GM21447 (cell line): ENCODE measurements around the gene SRR.

ENCODE experiments used
- ATAC-seq: cut with Tn5 transposase; IDR thresholded peaks from one replicate; pipeline ENCODE4 v1.9.1; 2021; ENCODE audit not compliant: unreplicated experiment

The SRR gene

DNA sequence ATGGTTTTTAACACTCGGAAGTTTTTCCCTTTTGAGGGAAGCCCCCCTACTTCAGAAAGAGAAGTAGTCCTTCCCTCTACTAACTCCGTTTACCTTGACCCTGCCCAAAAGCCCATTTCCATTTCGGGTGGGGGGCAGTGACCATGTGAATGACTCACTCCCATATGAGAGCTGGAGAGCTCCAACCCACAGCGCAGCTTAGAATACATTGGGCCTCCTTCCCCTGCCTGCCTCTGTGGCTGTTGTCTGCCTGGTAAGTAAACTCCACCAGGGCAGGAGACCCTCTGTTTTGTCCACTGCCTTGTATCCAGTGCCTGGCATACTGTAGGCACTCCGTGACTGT, 34.5 kb downstream of the SRR start:
- ATAC-seq = no peak

DNA sequence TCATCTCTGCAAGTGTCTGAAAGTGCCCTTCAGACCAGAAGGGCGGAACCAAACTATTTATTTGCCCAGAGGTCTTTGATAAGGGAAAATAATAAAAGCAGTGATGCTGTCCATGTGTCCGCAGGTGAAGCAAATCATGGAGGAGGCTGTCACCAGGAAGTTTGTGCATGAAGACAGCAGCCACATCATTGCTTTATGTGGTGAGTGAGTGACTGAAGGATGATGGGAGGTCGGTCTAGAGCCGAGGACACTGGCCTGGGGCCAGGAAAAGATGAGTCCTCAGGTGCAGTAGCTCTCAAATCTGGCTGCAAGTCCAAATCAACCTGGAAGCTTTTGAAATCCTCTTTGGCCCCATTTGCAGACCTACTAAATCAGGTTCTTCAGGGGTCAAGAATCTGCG, 39.7 kb downstream of the SRR start:
- no peak for ATAC-seq

GRCh38 chr17:2344528-2344927, 40.8 kb downstream of the SRR start:
- ATAC-seq = no peak

GRCh38 chr17:2346475-2346874, 42.7 kb downstream of the SRR start:
- ATAC-seq = no peak

DNA sequence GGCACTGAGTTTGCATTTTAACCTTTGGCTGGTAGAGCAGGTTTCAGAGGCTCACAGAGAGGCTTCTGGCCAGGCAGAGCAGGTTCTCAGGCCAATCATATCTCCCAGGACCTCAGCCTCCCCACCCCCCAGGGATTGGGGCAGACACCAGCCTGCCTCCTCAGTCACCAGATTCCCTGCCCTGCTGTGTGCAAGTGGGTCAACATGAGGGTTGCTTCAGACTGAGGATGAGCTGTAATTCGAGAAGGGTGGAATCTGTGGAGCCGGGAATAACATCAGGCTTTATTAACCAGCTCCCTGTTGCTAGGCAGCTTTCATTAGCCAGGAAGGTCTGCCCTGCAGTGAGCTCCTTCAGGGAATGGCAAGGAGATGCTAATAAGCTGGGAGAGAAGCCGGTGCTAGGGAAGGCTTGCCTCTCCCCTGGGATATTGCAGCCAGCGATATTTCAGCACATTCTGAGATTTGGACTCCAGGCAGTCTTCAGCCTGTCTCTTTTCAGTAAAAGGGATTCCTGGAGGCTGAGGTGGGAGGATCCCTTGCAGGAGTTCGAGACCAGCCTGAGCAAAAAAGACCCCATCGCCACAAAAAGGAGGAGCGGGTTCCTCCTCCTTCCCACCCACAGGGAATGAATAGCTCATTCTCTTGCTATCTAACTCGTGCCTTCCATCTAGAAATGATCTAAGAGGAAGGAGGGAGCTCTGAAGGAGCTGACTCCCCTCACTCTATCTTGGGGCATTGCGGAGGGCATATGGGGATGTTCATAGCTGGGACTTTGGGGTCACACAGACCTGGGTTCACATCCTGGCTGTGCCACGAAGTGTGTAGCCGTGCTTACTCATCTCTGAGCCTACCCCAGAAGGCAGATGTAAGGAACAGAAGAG, 44.3 kb downstream of the SRR start:
- ATAC-seq = no peak

GRCh38 chr17:2351269-2351668, 47.5 kb downstream of the SRR start:
- ATAC-seq = no peak

DNA sequence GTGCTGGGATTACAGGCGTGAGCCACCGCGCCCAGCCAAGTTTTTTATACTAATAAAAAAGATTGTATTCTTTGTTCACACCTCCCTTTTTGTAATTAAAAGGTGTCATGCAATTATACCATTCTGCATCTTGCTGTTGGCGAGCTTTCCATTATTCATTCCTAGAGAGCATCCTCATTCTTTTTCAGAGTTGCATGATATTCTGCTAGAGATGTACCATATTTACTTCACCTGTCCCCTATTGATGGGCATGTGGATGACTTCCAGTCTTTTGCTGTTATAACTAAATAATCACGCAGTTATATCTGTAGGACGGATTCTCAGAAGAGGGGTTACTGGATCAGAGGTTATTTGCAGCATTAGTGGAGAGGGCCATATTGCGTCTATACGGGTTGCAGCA, 50.6 kb downstream of the SRR start:
- ATAC-seq = no peak

DNA sequence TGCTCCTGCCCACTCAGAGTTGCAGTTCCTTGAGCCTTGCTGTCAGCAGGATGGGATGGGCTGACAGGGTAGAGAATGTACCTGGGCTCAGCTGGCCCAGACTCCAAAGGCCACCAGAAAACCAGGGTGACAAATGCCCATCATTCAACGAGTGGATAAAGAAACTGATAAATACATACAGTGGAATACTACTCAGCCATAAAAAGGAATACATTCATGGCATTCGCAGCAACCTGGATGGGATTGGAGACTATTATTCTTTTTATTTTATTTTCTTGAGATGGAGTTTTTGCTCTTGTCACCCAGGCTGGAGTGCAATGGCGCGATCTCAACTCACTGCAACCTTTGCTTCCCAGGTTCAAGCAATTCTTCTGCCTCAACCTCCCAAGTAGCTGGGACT, 53.5 kb downstream of the SRR start:
- no peak for ATAC-seq

DNA sequence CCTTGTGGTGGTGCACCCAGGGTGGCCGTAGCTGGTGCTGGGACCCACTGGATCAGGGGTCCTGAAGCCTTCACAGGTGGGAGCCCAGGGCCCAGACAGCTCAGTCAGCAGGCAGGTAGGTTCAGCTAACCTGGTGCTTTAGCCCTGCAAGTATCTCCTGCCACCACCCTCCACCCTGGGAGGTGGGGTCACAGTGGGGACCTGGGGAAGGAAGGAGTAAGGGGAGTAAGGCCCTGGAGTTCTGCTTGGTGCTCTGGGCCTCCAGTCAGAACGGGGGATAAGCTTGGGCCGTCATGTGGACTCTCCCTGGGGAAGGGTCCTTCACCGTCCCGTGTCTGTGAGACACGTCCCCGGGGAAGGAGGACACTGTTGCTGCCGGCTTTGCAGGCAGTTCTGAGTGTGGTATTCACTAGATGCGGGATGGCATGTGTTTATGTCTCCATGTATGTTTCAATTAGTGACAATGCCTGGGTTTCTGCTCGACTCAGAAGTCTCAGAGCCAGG, 54.2 kb downstream of the SRR start:
- ATAC-seq = no peak

- no peak for ATAC-seq
Observed at GRCh38 chr17:2361010-2361760, 57.4 kb downstream of the SRR start.

DNA sequence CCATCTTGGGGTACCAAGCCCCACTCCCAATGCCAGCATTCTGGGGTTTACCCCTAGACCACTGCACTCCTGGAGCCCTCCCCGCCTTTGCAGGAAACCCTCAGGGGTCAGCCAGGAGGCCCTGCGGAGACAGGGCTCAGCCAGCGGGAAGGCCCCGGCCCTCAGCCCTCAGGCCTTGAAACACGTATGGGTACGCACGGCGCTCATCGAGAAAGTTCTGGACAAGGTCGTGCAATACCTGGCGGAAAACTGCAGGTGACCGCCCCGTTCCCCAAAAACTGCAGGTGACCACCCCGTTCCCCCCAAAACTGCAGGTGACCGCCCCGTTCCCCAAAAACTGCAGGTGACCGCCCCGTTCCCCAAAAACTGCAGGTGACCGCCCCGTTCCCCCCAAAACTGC, 58.3 kb downstream of the SRR start:
- ATAC-seq = no peak

GRCh38 chr17:2362416-2362815, 58.7 kb downstream of the SRR start:
- no peak for ATAC-seq

- no peak for ATAC-seq
Observed at GRCh38 chr17:2362881-2363280, 59.1 kb downstream of the SRR start.

- no peak for ATAC-seq
Observed at GRCh38 chr17:2363318-2363717, 59.6 kb downstream of the SRR start.

DNA sequence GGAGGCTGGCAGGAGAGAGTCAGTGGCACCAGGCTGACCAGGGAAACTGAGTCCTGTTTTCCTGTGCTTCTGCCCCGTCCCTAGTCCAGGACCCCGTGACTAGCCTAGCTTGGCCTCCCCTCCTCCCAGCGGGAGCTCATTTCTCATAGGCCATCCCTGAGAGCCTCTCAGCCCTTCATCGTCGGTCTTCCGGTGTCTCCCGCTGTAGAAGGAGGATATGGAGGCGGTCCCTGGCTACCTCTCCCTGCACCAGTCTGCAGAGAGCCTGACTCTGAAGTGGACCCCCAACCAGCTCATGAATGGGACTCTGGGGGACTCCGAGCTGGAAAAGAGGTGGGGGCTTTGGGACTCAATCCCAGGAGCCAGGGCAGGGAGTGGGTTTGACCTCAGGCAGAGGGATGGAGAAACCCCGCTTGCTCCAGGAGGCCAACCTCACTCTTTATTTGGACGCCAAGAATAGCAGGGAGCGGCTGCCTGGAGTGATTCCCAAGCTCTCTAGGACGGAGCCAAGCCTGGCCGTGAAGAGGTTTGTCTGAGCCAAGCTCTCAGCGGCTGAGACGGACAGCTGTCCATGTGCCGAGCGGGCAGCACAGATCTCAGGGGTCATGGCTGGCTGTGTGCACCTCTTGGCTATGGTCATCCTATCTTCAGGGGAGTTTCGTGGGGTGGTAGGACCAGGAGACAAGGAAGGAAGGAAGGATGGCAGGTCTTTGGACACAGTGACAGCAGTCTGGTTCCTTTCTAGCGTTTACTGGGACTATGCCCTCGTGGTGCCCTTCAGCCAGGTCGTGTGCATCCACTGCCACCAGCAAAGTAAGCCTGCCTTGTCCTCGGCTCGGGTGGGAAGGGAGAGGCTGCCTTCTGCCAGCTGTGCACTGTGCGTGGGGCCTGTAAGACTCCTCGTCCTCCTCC, 60.4 kb downstream of the SRR start:
- no peak for ATAC-seq

- ATAC-seq = no peak
Observed at GRCh38 chr17:2364763-2365116, 61.0 kb downstream of the SRR start.

- ATAC-seq = no peak
Observed at GRCh38 chr17:2365132-2365531, 61.4 kb downstream of the SRR start.

DNA sequence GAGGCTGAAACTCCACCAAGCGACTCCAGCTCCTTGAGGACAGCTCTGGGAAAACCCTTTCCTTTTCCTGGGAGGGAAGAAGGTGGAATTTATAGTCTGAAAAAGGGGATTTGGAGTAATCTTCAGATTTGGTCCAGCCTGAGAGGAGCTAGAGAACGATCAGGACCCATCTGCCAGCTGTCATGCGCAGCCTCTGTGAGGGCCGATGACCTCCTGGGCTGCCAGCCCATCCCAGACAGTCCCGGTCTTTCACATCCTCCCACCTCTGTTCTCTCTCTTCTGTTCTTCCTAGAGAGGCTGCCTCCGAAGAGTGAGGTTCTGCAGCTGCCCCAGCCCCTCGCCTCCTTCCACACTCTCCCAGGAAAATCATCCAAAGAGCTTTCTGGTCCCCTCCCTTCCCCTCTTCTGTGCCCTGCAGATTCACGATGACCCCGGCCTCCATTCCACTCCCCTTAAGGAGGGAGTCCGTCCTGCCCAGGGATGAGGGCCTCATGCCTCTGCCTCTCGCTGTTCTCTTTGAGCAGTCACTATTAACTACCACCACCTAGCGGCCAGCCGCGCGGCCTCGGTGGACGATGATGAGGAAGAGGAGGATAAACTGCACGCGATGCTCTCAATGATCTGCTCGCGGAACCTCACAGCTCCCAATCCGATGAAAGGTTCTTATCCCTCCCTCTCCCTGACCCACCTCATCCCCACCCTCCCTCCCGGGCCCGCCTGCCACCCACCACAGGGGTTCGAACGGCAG, 63.2 kb downstream of the SRR start:
- ATAC-seq = no peak

DNA sequence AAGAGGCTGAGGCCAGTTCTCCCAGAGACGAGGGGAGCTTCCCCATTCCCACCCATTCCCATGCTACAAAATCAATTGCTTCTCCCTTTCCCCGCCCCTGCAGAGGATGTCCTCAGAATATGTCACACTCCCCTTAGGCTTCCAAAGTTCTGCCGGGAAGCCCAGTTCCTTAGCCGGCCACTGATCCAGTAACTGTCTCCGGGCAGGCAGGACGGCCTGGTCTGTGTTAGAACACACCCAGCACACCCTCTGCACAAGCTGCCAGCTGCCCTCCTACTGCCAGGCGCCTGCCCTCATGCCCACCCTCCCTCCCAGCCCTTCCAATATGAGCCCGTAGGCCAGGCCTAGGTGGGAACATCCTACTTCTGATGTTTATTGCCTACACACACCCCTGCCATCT, 64.6 kb downstream of the SRR start:
- no peak for ATAC-seq

GRCh38 chr17:2369039-2369438, 65.3 kb downstream of the SRR start:
- ATAC-seq = no peak
